GM21528 (cell line): ENCODE measurements around the gene RNASE13.

ENCODE experiments used
- ATAC-seq: cut with Tn5 transposase; IDR thresholded peaks from one replicate; pipeline ENCODE4 v1.9.1; 2021; ENCODE audit warnings: mild to moderate bottlenecking, moderate library complexity; ENCODE audit not compliant: unreplicated experiment, low FRiP score

RNASE13 gene, protein sequence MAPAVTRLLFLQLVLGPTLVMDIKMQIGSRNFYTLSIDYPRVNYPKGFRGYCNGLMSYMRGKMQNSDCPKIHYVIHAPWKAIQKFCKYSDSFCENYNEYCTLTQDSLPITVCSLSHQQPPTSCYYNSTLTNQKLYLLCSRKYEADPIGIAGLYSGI

DNA sequence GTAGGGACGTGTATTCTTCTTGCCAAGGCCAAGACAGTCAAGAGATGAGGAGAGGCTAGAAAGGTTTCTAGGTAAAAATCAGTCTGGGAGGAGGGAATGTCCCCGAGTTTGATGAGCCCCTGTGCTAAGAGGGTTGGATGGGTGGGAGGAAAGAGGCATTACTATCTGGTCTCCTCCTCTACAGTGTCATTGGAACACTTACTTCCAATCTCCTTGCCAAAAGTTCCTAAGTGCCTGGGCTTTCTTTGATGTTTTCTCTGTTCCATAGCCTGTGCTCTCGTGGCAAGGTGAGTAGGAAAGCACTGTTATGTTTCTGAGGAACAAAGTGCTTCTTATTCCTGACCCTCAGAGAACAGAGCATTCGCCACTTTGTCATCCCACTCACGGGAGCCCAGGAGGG, at the start of gene RNASE13:
Gene RNASE13 (minus strand): TSS at position 101 of the 400 bp plus-strand sequence. CDS start 519 bp downstream, outside the sequence.
- no peak for ATAC-seq

DNA sequence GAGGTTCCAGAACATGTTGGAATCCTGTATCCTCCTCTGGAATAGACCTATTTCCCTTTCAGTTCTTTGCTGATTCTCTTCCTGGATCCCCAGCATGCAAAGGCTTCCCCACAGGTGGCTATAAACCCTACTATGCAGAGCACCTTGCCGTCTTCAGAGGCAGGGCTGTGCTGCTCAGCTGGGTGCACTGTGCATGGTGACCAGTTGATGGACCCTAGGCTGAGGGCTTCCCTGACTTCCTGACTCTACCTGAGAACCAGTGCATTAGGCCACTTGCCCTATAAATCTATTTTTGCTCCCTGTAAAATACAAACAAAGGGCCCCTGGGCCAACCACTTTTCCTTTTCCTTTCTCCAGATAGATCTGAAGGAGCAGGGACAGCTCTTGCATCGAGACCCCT, 49.8 kb upstream of the RNASE13 start:
- ATAC-seq, result no peak

DNA sequence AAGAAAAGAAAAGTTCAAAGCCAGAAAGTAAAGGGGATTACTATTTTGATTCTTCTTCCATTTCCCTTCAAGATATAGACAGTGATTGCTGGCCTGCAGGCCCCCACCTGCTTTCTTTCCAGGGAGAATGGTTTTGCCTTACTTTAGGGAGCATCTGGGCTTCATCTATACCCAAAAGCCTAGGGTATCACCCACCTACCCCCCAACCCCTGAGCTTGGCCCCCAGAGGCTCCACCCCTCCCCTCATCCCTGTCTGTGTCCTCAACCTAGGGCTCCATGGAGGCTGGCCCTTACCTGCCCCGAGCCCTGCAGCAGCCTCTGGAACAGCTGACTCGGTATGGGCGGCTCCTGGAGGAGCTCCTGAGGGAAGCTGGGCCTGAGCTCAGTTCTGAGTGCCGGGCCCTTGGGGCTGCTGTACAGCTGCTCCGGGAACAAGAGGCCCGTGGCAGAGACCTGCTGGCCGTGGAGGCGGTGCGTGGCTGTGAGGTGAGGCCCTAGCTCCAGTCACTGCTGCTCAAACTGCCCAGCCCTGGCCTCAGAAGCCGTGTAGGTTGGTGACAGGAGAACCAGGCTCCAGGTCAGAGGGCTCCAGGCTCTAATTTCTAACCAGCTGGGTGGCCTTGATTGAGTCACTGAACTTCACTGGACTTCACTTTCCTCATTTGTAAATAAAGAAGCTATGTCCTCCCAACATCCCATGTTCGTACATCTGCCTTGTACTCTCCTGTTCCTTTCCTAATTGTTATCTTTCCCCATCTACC, 49.1 kb upstream of the RNASE13 start:
- ATAC-seq, result no peak

DNA sequence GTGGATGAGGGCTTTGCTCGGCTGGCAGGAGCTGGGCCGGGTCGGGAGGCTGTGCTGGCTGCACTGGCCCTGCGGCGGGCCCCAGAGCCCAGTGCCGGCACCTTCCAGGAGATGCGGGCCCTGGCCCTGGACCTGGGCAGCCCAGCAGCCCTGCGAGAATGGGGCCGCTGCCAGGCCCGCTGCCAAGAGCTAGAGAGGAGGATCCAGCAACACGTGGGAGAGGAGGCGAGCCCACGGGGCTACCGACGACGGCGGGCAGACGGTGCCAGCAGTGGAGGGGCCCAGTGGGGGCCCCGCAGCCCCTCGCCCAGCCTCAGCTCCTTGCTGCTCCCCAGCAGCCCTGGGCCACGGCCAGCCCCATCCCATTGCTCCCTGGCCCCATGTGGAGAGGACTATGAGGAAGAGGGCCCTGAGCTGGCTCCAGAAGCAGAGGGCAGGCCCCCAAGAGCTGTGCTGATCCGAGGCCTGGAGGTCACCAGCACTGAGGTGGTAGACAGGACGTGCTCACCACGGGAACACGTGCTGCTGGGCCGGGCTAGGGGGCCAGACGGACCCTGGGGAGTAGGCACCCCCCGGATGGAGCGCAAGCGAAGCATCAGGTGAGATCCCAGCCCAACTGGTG, 47.0 kb upstream of the RNASE13 start:
- no peak for ATAC-seq

DNA sequence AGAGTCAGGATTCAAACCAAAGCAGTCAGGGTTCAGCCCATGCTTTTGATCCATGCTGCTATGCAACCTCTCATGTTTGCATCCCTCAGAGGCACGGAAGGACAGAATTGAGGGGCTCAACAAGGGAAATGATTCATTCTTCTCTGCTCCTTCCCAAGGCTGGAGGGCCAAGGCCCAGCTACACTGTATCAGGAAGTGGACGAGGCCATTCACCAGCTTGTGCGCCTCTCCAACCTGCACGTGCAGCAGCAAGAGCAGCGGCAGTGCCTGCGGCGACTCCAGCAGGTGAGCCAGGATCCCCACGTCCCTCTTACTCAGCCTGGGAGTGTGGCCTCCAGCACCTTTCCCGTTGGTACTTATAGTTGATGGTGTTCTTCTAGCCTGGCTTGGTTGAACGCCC, 44.1 kb upstream of the RNASE13 start:
- no peak for ATAC-seq

DNA sequence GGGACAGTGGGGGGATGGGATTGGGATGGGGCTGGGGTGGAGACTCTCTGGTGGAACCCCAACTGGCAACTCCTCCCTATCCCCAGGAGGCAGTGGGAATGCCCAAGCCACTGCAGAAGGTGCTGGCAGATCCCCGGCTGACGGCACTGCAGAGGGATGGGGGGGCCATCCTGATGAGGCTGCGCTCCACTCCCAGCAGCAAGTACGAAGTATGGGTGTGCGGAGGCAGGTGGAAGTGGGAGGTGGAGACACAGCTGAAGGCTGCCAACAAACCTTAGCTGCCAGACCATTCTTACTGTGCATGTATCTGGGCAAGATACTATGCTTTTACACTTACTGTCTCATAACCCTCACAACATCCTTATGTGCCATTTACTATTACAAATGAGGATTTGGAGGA, 43.7 kb upstream of the RNASE13 start:
- no peak for ATAC-seq

DNA sequence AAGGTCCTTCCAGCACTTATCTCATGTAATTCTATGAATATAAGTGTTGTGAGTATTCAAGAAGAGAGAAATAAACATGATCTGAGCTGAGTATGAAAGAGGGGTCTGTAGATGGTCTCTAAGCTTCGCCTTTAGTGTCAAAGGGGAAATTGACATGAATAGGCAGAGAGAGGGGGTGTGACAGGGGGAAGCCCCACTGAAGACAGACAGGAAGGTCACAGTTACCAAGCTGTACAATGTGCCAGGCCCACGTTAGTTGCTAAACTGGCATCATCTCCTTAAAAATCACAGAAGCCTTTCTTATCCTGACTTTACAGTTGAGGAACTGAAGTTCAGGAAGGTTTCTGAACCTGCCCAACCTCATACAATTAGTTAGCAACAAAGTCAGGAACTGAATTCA, 43.1 kb upstream of the RNASE13 start:
- ATAC-seq, result no peak

DNA sequence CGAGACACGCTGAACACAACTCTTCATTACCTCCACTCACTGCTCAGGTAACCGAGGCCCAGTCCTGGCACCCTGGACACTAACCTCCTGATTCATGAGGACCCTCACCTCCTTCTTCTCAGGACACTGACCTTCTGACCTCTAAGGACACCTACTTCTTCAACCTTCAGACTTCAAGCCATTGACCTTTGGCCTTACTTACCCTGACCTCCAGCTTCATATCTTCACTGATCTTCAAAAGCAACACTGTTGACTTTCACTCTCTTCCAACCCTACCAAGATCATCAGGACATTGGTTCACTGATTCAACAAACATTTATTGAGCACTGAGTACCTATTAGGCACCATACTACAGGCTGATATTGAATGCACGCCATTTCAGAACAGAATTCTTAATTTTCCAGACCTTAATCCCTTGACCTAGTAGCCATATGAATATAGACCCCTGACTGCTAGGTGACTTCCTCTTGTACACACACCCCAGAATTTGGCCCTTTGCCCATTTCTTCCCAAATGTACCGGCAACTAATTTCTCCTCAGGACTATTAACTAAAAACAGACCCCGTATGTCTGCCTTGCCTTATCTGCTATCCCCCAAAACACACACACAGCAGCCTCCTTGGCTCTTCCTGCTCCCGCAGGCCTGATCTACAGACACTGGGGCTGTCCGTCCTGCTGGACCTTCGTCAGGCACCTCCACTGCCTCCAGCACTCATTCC, 41.3 kb upstream of the RNASE13 start:
- no peak for ATAC-seq

DNA sequence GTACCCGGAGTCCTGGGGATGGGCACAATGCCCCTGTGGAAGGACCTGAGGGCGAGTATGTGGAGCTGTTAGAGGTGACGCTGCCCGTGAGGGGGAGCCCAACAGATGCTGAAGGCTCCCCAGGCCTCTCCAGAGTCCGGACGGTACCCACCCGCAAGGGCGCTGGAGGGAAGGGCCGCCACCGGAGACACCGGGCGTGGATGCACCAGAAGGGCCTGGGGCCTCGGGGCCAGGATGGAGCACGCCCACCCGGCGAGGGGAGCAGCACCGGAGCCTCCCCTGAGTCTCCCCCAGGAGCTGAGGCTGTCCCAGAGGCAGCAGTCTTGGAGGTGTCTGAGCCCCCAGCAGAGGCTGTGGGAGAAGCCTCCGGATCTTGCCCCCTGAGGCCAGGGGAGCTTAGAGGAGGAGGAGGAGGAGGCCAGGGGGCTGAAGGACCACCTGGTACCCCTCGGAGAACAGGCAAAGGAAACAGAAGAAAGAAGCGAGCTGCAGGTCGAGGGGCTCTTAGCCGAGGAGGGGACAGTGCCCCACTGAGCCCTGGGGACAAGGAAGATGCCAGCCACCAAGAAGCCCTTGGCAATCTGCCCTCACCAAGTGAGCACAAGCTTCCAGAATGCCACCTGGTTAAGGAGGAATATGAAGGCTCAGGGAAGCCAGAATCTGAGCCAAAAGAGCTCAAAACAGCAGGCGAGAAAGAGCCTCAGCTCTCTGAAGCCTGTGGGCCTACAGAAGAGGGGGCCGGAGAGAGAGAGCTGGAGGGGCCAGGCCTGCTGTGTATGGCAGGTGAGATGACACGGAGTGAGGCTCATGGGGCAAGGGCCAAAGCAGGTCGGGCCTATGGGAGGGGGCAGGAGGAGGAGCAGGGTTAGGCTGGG, 40.0 kb upstream of the RNASE13 start:
- no peak for ATAC-seq

DNA sequence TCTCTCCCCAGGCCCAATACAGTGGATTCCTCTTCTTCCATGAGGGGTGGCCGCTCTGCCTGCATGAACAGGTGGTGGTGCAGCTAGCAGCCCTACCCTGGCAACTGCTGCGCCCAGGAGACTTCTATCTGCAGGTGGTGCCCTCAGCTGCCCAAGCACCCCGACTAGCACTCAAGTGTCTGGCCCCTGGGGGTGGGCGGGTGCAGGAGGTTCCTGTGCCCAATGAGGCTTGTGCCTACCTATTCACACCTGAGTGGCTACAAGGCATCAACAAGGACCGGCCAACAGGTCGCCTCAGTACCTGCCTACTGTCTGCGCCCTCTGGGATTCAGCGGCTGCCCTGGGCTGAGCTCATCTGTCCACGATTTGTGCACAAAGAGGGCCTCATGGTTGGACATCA, 39.3 kb upstream of the RNASE13 start:
- no peak for ATAC-seq

DNA sequence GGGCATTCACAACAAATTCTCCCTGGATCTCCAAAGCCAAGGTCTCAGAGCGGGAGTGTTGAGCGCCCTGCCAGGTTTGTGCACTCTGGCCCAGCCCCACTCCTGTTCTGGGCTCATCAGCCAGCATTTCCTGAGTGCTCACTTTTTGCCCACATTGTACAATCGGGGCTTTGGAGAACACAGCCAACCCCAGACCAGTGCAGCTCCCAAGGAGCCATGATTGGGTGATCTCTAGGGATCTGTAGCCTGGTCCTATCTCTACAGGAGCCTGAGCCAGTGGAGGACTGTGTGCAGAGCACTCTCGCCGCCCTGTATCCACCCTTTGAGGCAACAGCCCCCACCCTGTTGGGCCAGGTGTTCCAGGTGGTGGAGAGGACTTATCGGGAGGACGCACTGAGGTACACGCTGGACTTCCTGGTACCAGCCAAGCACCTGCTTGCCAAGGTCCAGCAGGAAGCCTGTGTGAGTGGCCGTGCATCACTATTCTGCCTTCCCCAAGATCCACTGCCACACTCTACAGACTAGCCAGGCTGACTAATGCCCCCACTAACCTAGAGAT, 38.3 kb upstream of the RNASE13 start:
- ATAC-seq, result no peak

DNA sequence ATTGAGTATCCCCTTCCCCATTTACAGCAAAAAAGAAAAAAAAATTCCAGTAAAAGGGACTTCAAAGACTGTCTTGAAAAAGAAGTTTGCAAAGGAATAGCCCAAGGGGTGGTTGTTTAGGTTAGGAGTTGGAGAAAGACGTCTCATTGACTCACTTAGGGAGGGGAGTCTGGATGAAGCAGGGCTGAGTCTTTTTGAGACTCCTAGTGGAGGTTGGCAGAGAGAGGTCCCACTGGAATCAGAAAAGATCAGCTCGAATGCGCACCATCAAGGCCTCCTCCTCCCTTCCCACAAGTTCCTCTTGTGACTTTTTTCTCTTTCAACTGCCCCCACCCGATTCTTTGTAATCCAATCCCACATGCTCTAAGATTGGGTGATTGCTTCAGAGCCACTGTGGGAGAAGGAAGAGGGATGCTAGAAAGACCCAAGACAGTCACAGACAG, 37.4 kb upstream of the RNASE13 start:
- ATAC-seq, result no peak

DNA sequence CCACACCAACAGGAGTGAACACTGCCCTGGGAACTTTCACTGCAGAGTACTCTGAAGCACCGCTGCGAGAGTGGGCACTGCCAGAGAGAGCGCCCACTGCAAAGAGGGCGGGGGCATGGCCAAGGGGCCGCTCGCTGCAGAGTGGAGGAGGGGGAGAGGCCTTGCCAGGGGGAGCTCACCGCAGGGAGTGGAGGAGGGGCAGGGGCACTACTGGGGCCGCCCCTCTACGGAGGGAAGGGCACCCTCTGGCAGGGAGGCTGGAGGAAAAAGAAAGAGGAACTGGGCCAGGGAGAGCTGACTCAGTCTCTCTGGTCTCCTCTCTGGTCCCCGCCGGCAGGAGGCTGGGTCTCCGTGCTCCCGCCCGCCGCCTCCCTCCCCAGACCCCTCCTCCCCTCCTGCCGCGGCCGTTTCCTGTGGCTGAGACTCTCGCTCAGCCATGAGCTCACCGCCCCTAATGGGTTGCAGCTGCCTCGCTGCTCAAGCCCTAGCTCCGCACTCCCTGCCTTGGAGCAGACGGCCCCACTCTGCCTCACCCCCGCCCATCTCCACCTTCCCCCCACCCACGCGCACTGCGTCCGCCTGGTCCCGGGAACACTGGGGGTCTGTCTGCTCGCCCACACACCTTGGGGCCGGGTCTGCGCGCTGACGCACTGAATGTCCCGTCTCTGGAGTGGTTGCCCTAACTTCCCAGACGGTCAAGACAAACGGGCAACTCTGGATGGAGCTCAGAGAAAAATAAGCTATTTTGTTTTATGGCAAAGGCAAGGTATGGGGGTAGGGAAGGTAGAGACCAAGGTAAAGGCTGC, 36.8 kb upstream of the RNASE13 start:
- ATAC-seq, result peak; percentile 75

DNA sequence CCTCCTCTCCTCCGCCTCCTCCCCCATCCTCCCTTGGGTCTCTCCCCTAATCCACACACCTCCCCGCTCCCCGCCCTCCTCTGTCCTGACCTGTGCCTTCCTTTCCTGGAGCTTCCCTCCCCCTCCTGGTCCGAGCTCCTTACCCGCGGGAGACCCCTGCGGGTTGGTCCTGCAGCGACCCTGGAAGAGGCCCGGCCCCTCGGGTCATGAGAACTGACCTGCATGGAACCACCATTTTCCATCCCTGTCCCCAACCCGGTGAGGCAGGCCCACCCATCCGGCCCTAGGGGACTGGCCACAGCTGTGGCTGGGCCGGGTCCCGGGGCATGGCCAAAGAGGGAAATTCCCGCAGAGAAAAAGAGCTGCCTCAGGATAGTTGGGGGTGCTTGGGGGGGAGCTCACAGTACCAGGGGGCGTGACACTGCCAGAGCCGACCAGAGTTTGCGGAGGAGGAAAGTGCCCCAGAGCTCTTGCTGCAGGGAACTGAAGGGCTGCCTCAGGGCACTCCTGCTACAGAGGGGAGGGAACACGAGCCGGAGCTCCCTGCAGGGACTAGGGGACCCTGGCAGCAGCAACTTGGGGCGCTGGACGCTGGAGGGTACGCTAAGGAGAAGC, 36.1 kb upstream of the RNASE13 start:
- ATAC-seq, result no peak

DNA sequence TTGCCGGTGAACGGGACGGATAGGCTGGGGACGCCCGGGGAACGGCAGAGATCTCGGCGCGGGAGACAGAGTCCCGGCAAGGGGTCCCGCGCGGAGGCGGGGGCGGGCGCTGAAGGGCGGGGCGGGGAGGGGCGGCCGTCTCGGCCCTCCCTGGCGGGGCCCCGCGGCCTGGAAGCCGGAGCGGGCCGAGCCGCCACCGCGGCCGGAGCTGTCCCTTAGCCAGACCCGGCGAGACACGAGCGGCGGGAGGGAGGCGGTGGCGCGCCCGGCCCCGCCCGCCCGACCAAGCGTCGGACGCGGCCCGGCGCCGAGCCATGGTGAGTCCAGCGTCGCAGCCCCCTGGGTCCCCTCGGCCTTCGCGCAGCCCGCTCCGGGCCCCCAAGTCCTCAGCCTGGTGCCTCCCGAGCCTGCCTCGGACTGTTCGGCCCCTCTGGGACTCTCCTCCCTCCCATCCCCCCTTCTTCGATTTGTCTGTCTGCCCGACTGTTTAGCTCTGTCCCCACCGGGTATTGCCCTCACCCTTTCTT, 35.5 kb upstream of the RNASE13 start, which contains the start of gene ARHGEF40:
Gene ARHGEF40 (plus strand): TSS at position 222 of the 527 bp plus-strand sequence. CDS start 93 bp downstream, at position 315.
- ATAC-seq, result no peak

DNA sequence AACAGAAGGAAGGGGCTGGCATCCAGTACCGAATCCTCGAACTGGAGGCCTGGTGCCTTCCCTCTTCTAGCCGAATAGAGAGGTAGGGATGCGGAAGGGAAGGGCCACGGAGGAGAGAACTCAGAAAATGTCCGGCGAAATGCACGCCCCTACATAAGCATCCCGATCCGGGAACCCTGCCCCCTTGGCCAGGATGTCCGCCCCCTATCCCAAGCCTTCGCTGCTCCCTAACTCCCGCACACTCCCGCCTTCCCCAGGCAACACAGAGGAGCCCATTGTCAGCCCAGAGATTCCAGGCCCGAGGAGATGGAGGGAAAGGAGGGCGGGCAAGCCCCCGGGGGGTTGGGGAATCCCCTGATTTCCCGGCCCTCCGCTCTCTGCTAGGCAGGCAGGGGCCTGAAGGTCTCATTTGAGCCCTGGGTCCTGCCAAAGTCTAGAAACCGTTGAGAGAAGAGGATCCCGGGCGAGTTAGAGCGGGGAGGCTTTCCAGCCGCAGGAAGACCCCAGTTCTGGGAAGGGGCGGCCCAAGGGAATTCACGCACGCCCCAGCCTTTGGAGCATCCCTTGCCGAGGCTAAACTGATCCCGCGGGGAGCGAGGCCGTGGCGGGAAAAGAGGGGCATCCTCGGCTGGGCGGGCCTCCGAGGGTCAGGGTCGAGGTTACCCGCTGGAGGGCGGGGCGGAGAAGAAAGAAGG, 34.9 kb upstream of the RNASE13 start:
- ATAC-seq, result no peak

DNA sequence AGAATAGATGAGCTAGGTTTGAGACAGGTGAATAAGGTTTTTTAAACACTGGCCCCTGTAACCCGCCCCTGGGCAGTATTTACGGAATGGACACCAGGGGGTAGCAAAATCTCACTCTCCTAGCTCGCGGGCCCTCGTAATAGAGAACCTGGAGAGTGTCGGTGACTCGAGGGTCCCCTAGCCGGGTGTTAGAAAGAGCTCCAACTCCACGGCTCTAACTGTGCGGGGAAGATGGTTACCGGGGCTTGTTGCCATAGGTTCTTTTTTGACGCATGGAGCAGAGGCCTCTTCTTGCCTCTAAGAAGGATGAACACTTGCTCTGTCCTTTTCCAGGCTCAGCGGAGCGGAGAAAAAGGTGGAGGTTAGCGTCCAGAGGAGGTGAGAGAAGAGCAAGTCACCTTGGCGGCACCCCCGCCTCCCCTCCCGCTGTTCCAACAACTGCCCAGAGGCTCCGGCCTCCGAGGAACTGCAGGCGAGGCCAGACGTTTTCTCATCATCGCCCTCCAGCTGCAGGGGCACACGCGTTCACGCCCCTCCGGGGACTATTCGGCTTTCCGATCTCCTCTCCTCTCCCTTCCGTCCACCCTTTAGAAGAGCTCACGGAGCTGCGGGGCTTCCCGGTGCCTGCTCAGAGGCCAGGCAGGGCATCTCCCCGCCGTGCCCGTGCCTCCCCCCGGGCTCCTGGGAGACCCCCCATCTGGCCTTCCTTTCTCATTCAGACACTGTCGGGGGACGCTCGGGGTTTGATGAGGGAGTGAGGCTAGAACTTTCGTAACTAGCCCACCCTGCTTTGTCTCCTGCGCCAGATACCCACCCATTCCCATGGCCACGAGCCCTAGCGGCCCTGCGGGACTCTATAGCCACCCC, 34.1 kb upstream of the RNASE13 start:
- ATAC-seq, result no peak
